GM21737 (cell line): ENCODE results near the gene REPS2.

Experiments used
- ATAC-seq: cut with Tn5 transposase; IDR thresholded peaks from one replicate; pipeline ENCODE4 v1.9.1; 2021; ENCODE audit warnings: mild to moderate bottlenecking, moderate library complexity; ENCODE audit not compliant: unreplicated experiment

Gene REPS2

DNA sequence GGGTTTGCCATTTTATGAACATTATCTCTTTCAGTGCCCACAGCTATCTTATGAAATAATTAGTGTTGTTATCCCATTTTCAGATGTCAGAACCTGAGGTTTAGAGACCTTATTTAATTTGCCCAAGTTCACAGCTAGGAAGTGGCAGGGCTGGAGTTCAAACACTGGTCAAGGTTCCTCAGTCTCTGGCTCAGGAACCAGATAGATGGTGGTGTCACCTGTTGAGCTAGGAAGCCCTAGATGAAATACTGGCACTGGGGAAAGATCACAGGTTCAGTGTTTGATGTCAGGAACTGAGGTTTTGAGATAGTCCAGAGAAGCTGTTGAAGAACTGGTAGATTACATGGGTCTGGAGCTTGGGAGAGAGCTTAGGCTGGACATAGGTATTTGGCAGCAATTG is 85.4 kb downstream of the REPS2 start:
- no peak for ATAC-seq

DNA sequence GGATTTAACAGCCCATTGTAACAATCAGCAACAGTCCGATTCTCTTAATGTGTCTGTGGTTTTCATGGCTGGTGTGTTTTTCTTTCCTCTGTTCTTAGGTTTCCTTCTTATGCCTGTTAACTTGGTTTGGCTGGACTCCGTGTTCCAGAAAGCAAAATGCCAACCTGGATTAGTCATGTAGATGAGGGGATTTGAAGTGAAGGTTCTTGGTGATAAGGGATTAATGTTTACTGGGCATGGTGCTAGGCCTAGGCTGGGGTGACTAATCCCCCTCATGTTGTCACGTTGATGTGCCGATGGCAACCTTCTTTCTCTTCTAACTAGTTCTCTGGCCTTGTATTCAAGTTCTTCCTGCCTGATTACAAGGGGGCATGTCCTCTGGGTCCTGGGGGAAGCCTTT is 85.9 kb downstream of the REPS2 start:
- no peak for ATAC-seq

DNA sequence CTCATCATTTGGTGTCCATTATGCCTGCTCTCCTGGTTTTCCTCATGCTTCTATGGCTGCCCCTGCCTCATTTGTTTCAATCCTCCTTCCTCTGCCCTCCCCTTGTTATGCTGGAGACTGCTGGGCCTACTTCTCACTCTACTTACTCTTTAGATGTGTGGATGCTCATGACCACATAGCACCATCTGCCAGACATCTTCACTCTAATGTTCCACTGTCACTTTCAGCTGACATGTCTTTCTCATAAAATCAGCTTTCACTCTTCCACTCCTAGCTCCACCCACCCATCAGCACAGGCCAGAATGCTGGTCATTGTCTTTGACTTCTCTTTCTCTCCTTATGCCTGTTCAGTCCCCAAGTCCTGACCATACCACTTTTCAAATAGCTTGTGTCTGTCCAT is 86.8 kb downstream of the REPS2 start:
- ATAC-seq, result no peak

DNA sequence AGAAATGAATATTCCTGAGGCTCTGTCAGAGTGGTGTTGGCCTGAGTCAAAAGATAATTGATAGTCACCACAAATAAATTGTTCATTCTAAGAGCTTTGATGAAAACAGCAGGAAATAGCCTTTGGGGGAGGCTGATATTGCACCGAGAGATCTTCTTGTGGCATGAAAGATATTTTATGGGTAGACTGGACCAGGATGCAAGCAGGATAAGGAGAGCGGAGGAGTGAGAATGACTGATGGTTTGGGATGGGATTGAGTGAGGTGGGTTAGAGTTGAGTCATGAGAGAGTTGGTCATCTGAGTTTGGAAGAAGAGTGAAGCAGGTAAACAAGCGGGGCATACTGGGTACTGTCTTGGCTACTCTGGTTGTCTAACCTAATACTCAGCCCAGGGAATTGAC is 88.7 kb downstream of the REPS2 start:
- no peak for ATAC-seq

DNA sequence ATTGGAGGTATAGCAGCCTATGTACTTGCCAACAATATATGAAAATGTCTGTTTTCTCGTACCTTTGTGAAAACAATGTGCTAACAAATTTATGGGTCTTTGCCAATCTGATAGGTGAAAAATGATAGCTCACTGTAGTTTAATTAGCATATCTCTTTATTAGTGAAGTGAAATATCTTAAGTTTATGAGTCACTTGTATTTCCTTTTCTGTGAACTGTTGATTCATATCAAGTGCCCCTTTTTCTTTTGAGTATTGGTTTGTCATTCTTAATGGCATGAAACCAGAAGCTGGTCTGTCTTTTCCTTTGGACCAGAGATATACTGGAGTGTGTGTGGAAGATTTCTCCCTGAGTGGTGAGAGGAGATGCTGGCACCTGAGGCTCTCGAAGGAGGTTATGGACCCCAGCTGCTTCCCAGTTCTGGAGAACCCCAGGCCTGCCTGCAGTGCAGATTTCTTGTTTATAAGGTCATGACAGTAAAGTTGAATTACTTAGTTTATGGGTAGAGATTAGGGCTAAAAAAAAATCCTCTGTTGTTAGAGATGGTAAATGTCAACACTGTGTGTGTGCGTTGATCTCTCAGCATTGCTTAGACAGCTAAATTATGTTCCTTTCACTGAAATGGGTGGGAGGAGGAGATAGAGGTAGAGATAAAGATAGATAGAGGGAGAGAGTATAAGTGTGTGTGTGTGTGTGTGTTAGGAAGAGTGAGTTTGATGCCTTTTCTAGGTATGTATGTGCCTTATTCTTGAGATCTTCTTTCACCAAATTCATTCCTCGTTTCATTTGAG is 89.9 kb downstream of the REPS2 start:
- no peak for ATAC-seq

DNA sequence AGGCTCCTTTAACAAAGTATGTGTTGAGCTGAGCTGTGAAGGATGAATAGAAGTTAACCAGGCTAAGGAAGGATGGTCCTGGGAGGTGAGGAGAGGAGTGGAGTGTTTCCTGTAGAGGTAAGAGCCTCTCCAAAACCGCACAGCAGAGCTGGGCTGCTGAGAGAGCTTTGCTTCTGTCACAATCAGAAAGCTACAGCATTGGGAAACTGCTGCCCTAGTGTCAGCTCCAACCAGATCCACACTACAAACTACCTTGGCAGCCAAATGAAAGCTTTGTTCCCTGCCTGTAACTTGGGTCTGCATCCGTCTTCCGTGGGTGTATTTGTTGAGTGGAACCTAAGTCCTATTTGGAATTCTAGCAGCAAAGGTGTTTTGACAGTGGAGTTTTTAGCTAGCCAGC is 91.8 kb downstream of the REPS2 start:
- no peak for ATAC-seq

DNA sequence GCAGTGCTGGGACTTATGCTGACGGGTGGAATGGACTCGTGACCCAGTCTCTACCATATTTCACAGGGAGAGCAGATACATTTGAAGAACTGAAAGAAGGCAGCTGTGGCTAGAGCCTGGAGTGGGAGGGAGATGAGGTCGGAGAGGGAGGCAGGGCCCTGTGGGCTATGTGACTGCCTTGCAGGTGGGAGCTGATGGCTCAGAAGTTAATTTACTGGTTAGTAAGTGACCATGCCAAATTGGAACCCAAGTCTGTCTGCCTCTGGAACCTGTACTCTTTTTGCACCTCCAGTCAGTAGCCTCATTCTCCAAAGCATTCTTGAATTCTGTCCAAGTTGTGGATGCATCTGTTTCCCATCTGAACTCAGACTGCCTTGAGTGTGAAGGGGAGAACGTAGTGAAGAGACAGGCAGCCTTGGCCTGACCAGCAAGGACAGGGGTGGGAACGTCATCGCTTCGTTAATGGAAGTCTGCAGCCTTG is 92.3 kb downstream of the REPS2 start:
- ATAC-seq, result no peak

DNA sequence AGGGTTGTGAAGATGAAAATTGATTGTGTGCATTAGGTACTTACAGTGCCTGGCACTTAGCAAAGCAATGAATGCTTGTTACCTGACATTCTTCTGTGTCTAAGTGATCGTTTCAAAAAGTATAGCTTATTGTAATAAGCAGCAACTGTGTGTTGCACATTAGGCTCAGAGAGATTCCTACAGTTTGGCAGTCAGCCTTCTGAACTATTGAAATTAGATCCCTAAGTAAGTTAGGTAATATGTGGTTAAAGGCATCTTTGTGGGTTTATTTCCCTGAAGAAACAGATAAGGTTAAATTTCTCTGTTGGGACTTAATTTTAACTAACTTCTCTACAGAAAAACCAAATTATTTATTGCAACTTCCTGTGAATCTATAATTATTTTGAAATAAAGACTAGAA is 93.4 kb downstream of the REPS2 start:
- no peak for ATAC-seq

DNA sequence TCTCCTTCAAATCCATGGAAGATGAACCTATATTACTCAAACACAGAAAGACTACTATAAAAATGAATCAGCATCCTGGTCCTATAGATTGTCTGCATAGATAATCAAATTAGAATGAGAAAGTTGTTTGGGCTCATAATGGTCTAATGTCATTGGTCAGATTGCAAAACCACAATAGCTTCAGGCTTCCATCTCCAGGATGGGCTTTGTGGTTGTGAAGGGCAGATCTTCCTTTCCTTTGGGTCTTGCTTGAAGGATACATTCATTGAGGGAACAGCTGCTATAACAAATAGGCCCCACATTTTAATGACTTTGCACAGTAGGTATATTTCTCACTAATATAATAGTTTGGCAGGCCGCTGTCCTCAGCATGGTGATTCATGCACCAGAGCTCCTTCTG is 94.3 kb downstream of the REPS2 start:
- no peak for ATAC-seq

DNA sequence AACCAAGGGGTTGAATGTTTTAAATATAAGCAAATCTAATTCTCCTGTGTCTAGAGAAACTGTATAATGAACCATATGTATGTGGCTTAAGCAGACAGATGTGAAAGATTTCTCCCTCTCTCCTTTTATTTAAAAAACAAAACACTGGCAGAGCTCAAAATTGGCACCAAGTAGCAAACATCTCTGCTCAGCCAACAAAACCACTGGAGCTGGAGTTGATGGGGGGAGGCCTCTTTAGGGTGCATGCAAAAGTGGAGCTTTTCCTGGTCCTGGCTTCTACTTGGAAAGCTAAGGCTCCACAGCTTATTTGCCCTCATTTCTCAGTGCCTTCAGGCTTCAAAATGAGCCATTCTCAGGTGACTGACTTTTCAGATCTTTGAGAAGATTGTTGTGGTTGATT is 95.6 kb downstream of the REPS2 start:
- no peak for ATAC-seq

DNA sequence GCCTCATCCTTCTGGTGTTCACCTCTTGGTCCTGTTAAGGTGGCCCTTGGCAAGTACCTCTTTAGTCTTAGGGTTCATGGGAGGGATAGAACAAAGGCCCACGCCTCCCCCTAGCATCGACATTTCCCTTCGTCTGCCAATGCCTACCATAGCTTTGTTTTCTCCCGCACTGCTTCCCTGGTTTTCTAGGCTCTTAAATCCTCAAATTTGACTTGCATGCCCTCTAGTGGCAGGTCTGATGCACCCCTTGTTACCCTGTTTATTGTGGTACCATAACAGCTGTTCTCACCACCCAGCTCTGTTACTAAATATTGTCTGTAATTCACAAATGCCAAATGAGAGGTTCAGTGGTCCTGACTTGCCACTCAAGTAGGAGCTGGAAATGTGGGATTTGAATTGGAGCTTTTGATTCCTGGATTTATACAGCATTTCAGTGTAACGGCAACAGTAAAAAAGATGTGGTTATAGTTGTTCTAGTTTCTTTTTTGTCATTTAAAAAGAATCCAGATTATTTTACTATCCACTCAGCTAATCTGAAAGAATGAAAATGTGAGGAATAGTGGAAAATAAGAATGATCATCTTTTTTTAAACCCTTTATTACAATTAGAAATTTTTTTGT is 100.1 kb downstream of the REPS2 start:
- no peak for ATAC-seq

DNA sequence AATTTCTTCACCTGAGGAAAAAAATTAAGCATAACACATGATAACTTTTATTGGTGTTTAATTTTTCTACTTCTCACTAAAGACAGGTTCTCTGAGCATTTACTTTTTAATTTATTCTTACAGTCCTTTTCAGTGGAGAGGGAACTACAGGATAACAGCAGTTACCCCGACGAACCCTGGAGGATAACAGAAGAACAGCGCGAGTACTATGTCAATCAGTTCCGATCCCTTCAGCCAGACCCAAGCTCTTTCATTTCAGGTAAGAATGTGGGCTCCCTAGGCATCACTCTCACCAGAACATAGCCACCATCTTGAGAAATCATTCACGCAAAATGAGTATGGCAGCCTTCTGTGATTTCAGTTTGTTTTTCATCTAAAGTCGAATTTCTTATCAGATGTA is 100.8 kb downstream of the REPS2 start:
- ATAC-seq, result no peak

DNA sequence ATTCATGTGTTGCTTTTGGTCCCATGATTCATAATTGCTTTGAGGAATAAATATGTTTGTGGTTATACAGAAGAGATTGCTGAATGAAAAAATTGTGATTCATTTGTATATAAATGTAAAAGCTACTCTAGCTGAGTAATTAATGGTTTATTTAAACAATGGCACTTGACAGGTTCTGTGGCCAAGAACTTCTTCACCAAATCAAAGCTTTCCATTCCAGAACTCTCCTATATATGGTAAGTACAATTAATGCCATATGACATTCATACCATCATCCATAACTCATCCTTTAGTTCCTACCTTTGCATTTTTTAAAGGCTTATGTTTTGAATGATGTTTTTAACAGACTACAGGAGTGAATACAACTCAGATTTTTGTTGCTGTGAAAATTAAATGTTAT is 105.8 kb downstream of the REPS2 start:
- ATAC-seq, result no peak

DNA sequence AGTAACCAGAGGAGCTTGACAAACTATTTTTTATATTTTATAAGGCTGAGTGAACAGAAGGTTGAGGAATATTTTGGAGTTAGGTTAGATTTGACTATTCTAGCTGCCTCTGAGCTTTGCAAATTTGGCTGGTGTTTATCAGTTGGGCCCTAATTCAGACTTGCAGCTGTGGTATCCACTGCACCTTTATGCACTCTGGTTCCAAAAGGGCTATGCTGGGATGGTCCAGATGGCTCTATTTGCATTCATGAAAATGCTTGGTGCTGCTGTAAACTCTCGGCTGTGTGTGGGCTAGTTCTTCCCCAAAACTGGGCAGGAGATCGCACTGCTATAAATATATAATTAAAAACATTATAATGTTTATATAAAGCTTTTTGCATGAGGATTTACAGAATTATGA is 106.3 kb downstream of the REPS2 start:
- ATAC-seq, result no peak

DNA sequence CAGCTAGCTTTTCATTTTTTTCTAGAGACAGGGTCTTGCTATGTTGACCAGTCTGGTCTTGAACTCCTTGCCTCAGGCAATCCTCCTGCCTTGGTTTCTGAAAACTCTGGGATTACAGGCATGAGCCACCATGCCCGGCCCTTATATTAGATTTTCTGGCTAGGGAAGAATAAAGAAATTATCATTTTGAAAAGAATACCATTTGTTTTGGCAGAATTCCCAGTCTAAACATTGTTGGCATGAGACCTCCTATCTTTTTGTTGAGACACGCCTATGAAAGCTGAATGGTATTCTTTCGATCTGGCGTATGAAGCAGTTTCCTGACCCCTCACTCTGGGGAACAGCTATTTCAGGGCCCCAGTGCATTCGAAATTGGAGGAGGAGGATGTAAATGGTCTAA is 107.0 kb downstream of the REPS2 start:
- no peak for ATAC-seq

DNA sequence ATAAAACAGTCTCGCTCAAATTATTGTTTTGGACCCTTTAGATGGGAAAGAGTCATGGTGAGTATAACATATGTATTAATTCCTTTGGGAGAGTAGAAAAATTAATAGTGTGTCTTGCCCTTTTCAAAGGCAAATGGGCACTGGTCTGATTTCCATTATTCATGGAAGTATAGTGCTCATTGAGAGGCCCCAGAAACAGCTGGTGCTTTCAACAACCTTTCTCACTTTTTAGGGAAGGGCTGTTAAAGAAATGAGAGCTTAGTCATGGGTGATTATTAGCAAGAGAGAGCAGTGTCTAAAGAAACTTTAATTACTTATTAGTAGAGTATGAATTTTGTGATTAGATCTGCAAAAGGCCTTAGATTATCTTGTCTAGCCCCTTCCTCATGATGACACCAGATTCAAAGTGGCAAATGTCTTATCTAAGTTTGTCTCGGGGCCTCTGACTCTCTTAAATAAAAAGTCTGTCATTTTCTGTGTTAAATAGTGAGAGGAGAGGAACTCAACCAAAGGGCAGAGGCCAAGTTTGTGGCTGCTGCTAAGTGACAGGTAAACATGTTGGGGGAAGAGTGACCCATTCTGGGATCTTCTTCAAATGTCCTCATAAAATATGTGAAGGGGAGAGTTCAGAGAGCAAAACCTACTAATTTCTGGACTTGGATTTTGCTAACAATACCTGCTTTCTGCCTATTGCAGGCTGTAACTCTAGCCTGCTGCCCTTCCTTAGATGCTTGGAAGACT is 110.6 kb downstream of the REPS2 start:
- ATAC-seq, result no peak

DNA sequence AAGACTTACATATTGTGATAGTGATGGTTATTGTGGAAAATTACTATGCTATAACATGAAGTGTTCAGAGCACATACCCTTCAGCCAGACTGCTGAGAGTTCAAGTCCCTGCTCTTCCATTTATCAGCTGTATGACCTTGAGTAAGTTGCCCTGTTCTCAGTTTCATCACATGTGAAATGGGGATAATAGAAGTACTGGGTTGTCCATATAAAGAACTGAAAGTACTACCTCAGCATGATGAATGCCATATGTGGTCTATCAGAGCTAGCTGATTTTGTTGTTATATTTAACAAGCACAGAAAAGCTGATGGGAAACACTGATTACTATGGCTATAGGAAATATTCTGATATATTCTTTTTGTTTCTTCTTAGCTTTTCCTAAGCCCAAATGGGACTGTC is 115.6 kb downstream of the REPS2 start:
- no peak for ATAC-seq

DNA sequence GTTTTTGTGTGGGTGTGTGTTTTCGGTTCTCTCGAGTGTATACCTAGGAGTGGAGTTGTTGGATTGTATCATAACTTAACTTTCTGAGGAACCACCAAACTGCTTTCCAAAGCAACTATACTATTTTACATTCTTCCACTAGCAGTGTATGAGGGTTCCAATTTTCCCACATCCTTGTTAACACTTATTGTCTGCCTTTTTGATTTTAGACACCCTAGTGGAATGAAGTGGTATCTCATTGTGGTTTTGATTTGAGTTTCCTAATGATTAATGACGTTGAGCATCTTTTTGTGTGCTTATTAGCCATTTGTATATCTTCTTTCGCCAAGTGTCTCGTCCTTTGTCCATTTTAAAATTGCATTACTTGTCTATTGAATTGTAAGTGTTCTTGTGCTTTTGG is 118.6 kb downstream of the REPS2 start:
- no peak for ATAC-seq

DNA sequence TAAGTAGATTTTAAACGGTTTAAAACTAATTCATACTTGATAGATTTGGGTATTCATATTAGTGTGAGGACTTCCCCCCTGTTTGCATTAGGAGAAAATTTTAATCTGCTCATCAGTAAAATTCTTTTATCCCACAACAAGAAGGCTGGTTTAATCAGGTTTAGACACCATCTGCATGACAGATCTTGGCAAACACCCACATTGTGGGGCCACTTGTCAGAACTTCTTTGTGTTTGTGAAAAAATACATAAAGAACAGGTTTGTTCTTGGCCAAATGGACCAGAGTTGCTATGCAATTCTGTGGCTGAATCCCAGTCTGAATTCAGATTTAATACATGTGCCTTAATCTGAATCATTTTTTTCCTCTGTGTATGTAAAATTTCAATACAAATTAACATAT is 121.1 kb downstream of the REPS2 start:
- ATAC-seq, result no peak

DNA sequence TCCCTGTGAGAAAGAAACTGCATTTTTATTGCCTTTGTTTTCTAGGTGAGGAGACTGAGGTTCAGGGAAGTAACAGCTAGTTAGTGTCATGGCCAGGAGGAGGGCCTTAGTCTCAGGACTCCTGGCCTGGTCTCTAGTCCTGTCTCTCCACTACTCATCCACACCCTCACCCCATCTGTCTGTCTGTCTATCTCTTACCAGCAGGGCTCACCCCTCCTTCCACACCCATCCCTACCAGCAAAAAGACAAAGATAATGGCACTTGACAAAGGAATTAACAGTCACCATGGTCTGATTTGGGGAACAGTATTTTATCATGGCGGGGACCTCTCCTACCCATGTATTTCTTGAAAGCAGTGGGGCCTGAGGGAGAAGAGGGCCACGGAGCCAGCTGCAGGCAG is 125.8 kb downstream of the REPS2 start:
- ATAC-seq, result no peak

DNA sequence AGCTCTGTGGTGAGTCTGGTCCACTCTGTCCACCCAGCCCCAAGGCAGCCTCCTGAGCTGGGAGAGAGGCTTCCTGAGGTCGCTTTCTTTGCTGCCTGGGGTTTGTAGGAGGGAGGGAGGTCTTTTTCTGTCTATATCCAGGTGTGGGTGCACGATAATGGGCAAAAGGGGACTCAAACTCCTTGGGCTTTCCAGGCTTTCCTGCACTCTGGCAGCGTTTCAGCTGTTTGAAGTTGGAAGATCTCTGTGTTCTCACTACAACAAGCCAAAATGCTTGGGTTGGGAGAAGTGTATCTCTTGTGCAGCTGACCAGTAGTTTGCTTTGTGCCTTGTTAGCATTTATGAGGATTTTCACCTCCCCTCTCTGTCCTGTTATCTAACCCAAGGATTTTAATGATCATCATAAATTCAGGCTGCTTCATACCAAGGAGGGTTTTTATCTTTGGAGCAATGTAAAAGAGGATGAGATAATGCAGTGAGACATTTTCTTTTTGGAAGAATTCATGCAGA is 126.3 kb downstream of the REPS2 start:
- ATAC-seq, result no peak

DNA sequence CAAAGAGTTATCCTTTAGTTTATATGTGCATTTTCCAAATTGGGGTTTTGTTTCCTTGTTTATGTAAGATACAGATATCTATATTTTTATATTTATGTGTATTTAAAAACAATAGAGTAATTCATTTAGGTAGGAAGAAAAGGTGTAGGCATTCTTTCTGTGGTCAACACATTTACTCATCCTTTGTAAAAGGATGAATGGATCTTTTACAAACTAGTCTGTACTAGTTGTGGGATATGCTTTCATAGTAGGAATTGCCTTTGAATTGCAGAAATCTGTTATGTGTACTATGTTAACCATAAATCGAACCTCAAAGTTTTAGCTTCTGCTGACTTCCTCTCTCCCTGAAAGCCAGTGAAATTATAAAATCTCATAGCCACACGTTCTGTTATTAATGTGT is 128.5 kb downstream of the REPS2 start:
- no peak for ATAC-seq
